Measurements from ENCODE around the gene DAGLA. TPM values are rescaled to one million over a fixed set of nuclear protein-coding genes. Genes with fewer than 3 reads are reported as not detected.

DAGLA gene
- total RNA-seq, 1 donor from 2014 or later = 5.5 TPM

DNA sequence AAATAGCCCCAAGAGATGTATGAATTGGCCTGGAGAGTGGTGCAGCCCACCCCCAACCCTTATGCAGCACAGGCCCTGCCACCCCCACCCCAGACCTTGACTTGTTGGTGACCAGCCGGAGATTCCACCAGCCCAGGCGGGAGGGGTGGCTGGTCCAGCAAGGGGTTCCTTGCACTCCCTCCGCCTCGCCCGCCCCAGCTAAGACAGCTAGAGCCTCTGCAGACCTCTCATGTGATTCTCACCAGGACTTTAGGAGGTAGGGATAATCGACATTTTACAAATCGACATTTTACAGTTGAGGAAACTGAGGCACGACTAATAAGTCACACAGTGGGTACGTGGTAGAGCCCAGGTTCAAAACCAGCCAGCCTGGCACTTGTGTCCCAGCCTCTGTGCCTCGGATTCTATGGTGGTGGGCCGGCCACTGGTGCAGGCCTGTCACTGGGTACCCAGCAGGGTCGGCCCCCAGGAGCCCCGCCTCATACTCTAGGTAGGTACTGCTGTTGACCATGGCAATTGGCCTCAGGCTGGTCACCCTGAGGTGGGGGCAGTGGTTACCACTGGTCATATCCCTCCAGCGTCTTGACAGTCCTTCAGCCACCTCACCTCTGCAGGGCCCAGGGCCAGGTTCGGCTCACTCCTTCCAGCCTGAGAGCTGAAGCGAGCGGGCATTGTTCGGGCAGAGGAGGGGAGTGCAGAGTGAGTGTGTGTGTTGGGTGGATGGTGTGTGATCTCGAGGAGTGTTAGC lies 37.3 kb downstream of the DAGLA start:
- intact Hi-C loops (cut with micrococcal nuclease) = no loop called here
- DNase-seq (no peak), ATAC-seq (no peak)

DNA sequence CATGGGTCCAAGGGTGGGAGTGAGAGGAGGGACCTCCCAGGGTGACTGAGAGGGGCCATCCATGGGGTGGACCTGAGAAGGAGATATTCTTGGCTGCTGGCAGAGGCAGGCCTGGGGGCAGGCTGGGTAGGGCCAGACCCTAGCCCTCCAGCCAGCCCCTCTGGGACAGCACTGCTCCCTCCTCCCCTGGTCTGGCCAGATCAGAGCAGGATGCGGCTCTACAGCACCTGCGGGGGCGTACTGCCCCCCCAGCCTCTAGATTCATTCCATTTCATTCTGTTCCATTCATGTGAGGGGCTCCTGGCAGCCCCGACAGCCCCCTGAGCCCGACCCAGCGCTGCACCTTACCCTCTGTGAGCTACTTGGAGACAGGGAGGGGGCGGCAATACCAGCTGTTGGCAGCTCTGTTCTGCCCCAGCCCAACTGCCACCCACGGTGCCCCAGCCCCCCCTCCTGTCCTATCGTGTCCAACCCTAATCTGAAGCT lies 37.9 kb downstream of the DAGLA start:
- DNase-seq = no peak
- peak; percentile 18 for ATAC-seq
- intact Hi-C loops (cut with micrococcal nuclease) = no loop called here

- DNase-seq = peak; percentile 62
- ATAC-seq = peak; percentile 76
- intact Hi-C loops (cut with micrococcal nuclease) = no loop called here
These were observed 38.6 kb downstream of the DAGLA start for GRCh38 chr11:61718621-61719302.

GRCh38 chr11:61719978-61720377 lies 39.8 kb downstream of the DAGLA start:
- DNase-seq (no peak), ATAC-seq (no peak)
- intact Hi-C loops (cut with micrococcal nuclease) = no loop called here

- ATAC-seq = no peak
- intact Hi-C loops (cut with micrococcal nuclease) = no loop called here
- no peak for DNase-seq
These were observed 40.4 kb downstream of the DAGLA start for GRCh38 chr11:61720597-61720996.

DNA sequence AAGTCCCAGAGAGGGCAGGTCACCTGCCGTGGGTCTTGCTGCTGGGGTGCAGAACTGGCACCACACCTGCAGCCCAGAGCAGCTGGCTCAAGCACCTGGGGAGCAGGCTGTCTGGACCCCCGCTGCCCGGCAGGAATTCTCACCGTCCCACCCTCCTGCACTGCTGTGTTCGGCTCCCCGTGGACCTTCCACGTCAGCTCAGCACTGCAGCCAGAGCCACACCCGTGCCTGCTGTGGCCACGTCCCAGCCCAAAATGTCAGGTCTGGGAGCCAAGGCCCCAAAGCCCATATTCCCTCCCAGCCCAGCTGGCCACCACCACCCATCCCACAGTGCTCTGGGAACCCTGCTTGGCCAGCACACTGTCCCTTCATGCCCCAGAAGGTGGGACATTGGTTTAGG lies 44.2 kb downstream of the DAGLA start:
- DNase-seq (peak; percentile 62), ATAC-seq (peak; percentile 55)
- intact Hi-C loops (cut with micrococcal nuclease) = no loop called here

- DNase-seq (no peak), ATAC-seq (no peak)
- intact Hi-C loops (cut with micrococcal nuclease) = no loop called here
These were observed 45.6 kb downstream of the DAGLA start for GRCh38 chr11:61725781-61726231.

DNA sequence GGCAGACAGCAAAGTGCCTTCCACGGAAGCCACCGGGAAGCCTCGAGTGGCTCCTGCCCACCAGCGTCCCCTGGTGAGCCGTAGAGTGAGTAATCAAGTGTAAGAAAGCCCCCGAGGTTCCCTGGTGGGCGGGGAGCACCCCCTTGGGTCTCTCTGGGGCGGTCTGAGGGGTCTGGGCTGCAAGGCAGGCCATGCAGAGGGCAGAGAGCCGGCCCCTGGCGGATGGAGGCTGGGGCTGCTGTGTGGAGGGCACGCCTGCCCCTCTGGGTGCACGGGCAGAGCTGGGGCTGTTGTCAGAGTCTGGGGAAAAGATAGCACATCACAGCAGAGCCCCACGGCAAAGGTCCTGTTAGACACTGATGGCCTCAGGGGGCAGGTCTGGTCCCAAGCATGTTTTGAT lies 46.6 kb downstream of the DAGLA start:
- ATAC-seq (no peak), DNase-seq (no peak)
- intact Hi-C loops (cut with micrococcal nuclease) = no loop called here

DNA sequence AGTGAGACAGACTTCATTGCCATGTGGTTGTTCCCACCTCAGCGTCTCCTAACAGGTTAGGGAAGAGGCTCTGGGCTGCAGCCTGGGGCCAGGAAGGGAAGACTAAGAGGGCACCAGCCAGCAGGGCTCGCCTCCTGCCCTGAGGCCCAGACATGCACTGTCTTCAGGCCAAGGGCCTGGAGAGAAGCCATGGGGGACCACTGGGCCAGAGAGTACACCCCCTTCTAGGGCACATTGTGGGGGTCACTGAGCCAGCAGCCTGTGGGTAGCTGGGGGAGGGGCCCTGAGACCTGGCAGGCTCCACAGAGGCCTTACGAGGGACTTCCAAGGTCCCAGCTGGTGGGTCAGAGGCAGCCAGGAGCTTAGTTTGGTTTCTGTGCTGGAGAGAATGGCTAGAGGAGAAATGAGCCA lies 47.2 kb downstream of the DAGLA start:
- intact Hi-C loops (cut with micrococcal nuclease) = no loop called here
- ATAC-seq = peak; percentile 42

DNA sequence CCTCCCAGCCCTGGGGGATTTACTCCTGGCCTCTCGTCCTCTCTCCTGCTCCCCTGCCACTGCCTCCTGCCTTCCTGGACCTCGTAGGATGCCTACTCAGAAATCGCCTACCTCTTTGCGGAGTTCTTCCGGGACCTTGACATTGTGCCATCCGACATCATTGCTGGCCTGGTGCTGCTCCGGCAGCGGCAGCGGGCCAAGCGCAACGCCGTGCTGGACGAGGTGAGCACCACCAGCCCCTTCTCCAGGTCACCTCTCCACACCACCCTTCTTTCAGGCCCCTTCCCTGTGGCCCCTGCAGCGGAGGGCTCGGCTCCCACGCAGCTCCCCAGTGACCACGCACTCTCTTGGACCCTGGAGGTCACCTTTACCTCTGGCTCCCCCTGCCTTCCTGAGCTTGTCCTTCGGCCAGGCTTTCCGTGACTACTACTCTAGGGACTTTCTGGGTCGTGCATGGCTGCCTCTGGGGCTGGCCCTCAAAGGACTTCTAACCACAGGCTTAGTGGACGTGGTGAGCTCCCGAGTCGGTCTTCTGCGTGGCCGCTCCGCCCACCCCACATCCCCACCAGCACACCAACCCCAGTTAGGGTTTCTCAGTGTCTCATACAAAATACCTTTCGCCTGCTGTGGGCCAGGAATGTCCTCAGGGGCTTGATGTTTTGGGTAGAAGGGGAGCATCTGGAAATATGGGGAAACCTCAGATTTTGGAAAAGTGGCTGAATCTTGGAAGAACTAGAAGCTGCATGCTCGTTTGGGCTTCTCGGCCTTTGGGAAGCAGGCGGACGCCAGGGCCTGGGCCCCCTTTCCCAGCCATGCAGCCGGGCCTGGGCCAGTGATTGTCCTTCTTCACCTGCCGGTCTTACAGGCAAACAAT lies 48.1 kb downstream of the DAGLA start:
- ATAC-seq (no peak), DNase-seq (no peak)
- intact Hi-C loops (cut with micrococcal nuclease) = no loop called here

More for the DNA sequence above, 47.2 kb downstream of the DAGLA start:
- DNase-seq = no peak

DNA sequence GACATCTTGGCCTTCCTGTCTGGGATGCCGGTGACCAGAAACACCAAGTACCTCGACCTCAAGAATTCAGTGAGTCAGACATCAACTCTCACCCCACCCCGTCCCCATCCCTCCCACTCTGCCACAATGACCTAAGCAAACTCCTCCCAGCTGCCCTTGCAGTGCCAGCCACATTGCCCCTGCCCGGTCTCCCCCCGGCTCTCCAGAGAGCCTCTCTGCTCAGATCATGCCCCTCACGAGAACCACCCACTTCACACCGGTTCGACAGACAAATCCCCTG lies 48.7 kb downstream of the DAGLA start:
- DNase-seq = no peak
- ATAC-seq = no peak
- intact Hi-C loops (cut with micrococcal nuclease) = no loop called here

GRCh38 chr11:61730240-61730994 lies 50.2 kb downstream of the DAGLA start:
- no peak for ATAC-seq
- intact Hi-C loops (cut with micrococcal nuclease) = loop anchor here (10.0 kb wide), 1 partner anchor 46 kb away; the partner anchor contains the start of gene DAGLA
- no peak for DNase-seq

GRCh38 chr11:61731211-61731951 lies 51.2 kb downstream of the DAGLA start:
- no peak for DNase-seq
- intact Hi-C loops (cut with micrococcal nuclease) = loop anchor here (10.0 kb wide), 1 partner anchor 47 kb away; the partner anchor contains the start of gene DAGLA
- no peak for ATAC-seq

DNA sequence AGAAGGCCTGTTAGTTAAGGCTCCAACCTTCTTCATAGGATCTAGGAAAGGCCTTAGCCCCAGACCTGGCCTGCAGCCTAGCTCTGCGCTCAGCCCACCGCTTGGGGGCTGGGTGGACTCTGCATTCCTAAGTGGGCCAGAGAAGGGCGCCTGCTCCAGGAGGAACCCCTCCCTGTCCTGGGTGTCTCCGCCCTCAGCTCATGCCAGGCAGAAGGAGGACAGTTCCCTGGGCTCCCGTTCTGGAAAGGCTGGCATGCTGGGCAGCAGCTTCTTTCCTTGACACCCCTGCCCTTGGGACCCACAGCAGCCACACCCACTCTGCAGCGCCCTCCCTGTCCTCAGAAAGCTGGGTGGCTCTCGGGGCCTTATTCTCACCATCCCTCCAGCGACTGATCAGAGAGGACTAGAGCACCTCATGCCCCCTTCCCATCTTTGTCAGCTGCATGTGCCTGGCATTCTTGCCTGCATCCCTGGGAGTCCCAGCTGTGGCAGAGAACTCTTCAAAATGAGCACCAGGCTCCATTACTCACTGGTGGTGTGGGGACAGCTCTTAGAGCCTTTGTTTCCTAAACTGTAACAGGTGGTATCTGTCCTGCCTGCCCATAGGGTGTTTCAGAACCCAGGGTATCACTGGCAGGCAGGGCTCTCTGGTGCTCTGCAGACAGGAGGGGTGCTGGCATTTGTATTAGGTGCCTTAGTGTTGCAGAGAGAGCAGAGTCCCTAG lies 51.9 kb downstream of the DAGLA start:
- no peak for ATAC-seq

GRCh38 chr11:61732705-61733104 lies 52.5 kb downstream of the DAGLA start:
- ATAC-seq = peak; percentile 31
- peak; percentile 56 for DNase-seq
- intact Hi-C loops (cut with micrococcal nuclease) = loop anchor here (10.0 kb wide), 1 partner anchor 48 kb away; the partner anchor contains the start of gene DAGLA

More for the DNA sequence above, 51.9 kb downstream of the DAGLA start:
- intact Hi-C loops (cut with micrococcal nuclease) = loop anchor here (10.0 kb wide), 1 partner anchor 47 kb away; the partner anchor contains the start of gene DAGLA
- no peak for DNase-seq

GRCh38 chr11:61733120-61733978 lies 53.2 kb downstream of the DAGLA start:
- peak; percentile 89 for ATAC-seq
- intact Hi-C loops (cut with micrococcal nuclease) = loop anchor here (10.0 kb wide), 1 partner anchor 49 kb away; the partner anchor contains the start of gene DAGLA
- peak; percentile 93 for DNase-seq
